K562 treated with DMSO at 1 percent for 48 hours (cell line): ENCODE data around the gene ACOT4. TPM values are rescaled to one million over a fixed set of nuclear protein-coding genes. Genes with fewer than 3 reads are reported as not detected.

Experiments used
- total RNA-seq: library from RNA; unstranded; fragments of 300-600 nt; gene quantifications from 2 replicates; pipeline ENCODE4 v1.2.3, GENCODE V29; 2022; ENCODE audit warnings: low replicate concordance; ENCODE audit errors: extremely low read depth

Gene ACOT4, protein sequence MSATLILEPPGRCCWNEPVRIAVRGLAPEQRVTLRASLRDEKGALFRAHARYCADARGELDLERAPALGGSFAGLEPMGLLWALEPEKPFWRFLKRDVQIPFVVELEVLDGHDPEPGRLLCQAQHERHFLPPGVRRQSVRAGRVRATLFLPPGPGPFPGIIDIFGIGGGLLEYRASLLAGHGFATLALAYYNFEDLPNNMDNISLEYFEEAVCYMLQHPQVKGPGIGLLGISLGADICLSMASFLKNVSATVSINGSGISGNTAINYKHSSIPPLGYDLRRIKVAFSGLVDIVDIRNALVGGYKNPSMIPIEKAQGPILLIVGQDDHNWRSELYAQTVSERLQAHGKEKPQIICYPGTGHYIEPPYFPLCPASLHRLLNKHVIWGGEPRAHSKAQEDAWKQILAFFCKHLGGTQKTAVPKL
- total RNA-seq, result not detected in 2 replicates

GRCh38 chr14:73591690-73592449 lies at the start of gene ACOT4:
Gene ACOT4, plus strand, starts transcription at chr14:73591873. Its CDS starts 87 bp downstream, at chr14:73591960.

DNA sequence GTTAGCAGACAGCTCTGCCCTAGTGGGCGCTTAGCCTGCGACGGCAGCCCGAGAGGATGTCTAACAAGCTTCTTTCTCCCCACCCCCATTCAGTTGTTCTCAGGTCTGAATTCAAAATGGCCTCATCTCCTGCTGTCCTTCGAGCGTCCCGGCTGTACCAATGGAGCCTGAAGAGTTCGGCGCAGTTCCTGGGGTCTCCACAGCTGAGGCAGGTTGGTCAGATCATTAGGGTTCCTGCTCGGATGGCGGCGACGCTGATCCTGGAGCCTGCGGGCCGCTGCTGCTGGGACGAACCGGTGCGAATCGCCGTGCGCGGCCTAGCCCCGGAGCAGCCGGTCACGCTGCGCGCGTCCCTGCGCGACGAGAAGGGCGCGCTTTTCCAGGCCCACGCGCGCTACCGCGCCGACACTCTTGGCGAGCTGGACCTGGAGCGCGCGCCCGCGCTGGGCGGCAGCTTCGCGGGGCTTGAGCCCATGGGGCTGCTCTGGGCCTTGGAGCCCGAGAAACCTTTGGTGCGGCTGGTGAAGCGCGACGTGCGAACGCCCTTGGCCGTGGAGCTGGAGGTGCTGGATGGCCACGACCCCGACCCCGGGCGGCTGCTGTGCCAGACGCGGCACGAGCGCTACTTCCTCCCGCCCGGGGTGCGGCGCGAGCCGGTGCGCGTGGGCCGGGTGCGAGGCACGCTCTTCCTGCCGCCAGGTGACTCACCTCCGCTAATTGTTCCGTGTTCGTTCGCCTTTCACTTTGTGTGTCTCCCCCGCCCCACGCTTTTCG lies 22.3 kb upstream of the ACOT4 start, which contains the start of gene ACOT2:
ACOT2 (plus strand) TSS at position 29 of the 774 bp plus-strand sequence; CDS start at position 57, 28 bp downstream.

DNA sequence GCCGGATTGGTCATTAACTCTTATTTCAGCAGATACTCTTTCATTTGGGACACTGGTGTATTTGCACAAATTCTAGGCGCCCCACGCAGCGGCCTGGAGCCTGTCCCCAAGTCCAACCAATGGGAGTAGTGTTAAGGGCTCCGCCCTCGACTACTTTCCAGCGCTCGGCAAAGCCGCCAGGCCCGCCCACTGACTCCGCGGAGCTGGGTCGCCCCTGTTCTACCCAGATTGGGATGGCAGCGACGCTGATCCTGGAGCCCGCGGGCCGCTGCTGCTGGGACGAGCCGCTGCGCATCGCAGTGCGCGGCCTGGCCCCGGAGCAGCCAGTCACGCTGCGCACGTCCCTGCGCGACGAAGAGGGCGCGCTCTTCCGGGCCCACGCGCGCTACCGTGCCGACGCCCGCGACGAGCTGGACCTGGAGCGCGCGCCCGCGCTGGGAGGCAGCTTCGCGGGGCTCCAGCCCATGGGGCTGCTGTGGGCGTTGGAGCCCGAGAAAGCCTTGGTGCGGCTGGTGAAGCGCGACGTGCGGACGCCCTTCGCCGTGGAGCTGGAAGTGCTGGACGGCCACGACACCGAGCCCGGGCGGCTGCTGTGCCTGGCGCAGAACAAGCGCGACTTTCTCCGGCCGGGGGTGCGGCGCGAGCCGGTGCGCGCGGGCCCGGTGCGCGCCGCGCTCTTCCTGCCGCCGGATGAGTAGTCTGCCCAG lies 20.8 kb downstream of the ACOT4 start, which contains the start of gene ACOT6:
ACOT6 (plus strand) TSS at position 179 of the 707 bp plus-strand sequence; CDS start at position 234, 55 bp downstream.

GRCh38 chr14:73644531-73645247 lies 53.0 kb downstream of the ACOT4 start, which contains the start of gene DNAL1:
Gene DNAL1, plus strand, starts transcription at chr14:73644986. Its CDS starts 54 bp downstream, at chr14:73645040.

Other genes with a start within 250 kb of the ACOT4 start
- gene NUMB, start 133.3 kb upstream of the ACOT4 start, total RNA-seq, result not detected in 2 replicates
- not detected in 2 replicates for gene RIOX1, start 100.9 kb upstream of the ACOT4 start, total RNA-seq
- not detected in 2 replicates for gene ACOT1, start 54.7 kb upstream of the ACOT4 start, total RNA-seq
- not detected in 2 replicates for gene HEATR4, start 32.9 kb upstream of the ACOT4 start, total RNA-seq
- not detected in 2 replicates for gene ACOT2, start 22.7 kb upstream of the ACOT4 start, total RNA-seq
- not detected in 2 replicates for gene ACOT6, start 20.6 kb downstream of the ACOT4 start, total RNA-seq
- not detected in 2 replicates for gene DNAL1, start 53.1 kb downstream of the ACOT4 start, total RNA-seq
- gene PNMA1, start 122.5 kb downstream of the ACOT4 start, total RNA-seq, result not detected in 2 replicates